Femur (tissue), 1 donor: ENCODE data around the gene DDX25.
"Not testable (repeated sequence)": the region's sequence is repeated elsewhere in the genome, so short reads cannot be mapped to it uniquely, and the experiment has no call there.

Source experiments
- DNase-seq: peaks from one replicate; pipeline ENCODE4 v3.0.0-alpha.2; 2017

DDX25 gene

GRCh38 chr11:125910226-125910849 is 6.0 kb downstream of the DDX25 start:
- DNase-seq = no peak

GRCh38 chr11:125914601-125915000 is 10.3 kb downstream of the DDX25 start:
- not testable (repeated sequence) for DNase-seq

DNA sequence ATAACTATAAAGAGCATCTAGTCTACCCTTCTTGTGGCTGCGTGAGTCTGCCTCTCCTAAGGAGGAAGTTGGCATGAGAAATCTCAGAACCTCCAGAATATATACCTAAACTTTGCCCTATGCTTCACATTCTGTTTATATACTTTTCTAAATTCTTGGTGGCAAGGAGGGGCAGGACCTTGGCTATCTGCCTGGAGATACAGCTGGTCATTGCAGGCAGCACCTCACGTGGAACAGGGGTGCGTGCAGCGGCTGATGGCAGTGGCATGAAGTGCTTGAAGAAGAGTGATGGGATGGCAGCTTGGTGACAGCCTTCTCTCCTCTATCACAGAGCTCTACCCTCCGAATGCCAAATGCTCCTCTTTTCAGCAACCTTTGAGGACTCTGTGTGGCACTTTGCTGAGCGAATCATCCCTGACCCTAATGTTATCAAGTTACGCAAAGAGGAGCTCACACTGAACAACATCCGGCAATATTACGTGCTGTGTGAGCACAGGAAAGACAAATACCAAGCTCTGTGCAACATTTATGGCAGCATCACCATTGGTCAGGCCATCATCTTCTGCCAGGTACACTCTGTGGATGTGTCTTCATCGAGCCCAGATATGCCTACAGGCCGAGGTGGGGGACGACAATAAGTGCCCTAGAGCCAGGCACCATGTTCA is 12.5 kb downstream of the DDX25 start:
- DNase-seq = no peak

DNA sequence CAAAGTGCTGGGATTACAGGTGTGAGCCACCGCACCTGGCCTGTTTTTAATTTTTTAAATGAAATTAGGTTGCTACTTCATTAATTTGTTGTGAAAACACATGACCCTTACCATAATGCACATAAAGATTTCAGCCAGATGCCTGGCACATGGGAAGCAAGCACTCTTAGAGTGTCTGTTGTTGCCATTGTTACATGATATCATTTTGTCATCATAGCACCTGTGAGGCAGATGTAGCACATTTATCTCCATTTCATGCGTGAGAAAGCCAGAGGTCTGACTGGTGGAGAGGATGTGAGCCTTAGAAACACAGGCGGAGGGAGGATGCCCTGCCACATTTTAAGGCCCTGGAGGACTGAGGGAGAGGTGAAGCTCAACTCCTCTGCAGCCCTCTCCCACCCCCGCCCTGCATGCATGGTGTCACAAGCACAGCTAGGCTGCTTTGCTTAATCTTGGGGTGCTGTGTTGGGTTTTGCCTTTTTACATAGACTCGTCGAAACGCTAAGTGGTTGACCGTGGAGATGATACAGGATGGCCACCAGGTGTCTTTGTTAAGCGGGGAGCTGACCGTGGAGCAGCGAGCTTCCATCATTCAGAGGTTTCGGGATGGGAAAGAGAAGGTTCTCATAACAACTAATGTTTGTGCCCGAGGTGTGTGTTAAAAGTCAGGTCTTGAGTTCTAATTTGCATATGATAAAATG is 14.0 kb downstream of the DDX25 start:
- DNase-seq = no peak

- no peak for DNase-seq
Observed at GRCh38 chr11:125921042-125921441, 16.7 kb downstream of the DDX25 start.

- no peak for DNase-seq
Observed at GRCh38 chr11:125922156-125922555, 17.8 kb downstream of the DDX25 start.

GRCh38 chr11:125923012-125923579 is 18.8 kb downstream of the DDX25 start:
- DNase-seq = peak; percentile 78

GRCh38 chr11:125923633-125924032 is 19.3 kb downstream of the DDX25 start:
- DNase-seq = no peak

DNA sequence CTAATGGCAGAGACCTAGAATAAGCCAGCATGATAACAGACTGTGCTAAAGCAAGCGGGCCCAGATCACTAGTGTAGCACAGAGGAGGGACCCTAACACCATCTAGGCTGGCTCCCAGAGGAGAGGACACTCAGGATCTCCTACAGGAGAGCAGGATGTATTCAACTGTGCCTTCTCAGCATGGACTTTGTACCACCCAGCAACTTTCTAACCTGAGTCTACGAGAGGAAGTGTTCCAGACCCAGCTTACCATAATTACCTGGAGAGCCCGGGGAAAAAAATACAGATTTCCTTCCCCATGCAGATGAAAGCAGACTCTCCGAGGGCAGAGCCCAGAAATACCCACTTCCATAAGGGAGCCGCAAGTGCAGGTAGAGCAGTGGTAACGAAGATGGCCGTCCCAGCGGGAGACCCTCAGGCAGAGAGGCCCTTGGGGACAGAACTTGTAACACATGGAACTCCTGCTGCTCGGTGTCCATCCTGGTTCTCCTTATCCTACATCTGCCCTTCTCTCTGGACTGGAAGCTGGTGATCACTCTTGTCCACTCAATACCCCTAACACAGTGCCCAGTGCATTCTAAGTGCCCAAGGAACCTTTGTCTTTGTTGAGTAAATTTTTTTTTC is 20.2 kb downstream of the DDX25 start:
- no peak for DNase-seq

- DNase-seq = no peak
Observed at GRCh38 chr11:125925247-125925740, 21.0 kb downstream of the DDX25 start.

DNA sequence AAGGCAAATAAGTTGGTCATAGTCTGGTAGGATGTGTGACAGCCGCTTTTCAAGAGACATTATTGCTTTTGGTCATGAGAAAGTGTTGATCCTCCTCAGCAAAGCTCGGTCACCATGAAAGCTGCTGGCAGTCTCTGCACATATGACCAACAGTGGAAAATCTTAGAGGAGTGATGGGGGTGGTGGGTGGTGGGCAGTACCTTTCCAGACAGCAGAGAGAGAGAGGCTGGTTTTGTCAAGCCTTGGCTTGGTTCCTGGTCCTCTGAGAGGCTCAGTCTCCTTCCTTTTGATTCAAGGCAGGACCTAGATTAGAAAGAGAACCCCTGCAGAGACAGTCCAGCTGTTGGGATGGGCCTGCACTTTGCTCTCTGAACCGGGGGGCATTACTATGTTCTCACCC is 21.5 kb downstream of the DDX25 start:
- DNase-seq = no peak

DNA sequence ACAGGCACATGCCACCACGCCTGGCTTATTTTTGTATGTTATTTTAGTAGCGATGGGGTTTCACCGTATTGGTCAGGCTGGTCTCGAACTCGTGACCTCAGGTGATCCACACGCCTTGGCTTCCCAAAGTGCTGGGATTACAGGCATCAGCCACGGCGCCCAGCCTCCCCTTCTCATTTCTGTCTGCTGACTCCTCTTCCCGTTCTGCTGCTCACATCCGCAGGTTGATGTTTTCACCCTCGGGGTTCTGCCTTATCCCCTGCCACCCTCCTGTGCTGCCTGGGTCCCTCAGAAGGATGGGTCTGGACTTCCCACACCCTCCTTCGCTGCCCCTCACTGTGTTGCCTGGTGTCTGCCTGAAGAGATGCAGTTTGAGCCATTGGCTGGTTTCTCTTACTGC is 22.4 kb downstream of the DDX25 start:
- DNase-seq = no peak

- DNase-seq = no peak
Observed at GRCh38 chr11:125929445-125930075, 25.3 kb downstream of the DDX25 start.

DNA sequence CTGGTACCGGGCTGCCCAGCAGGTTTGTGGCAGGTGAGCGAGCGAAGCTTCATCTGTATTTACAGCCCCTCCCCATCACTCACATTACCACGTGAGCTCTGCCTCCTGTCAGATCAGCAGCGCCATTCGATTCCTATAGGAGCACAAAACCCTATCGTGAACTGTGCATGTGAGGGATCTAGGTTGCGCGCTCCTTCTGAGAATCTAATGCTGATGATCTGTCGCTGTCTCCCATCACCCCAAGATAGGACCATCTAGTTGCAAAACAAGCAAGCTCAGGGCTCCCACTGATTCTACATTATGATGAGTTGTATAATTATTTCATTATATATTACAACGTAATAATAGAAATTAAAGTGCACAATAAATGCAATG is 25.8 kb downstream of the DDX25 start:
- DNase-seq = no peak

- DNase-seq = no peak
Observed at GRCh38 chr11:125931116-125931515, 26.8 kb downstream of the DDX25 start.

GRCh38 chr11:125931668-125932067 is 27.4 kb downstream of the DDX25 start:
- DNase-seq = peak; percentile 77

- no peak for DNase-seq
Observed at GRCh38 chr11:125932301-125932700, 28.0 kb downstream of the DDX25 start.

- no peak for DNase-seq
Observed at GRCh38 chr11:125933030-125933813, 28.9 kb downstream of the DDX25 start.

DNA sequence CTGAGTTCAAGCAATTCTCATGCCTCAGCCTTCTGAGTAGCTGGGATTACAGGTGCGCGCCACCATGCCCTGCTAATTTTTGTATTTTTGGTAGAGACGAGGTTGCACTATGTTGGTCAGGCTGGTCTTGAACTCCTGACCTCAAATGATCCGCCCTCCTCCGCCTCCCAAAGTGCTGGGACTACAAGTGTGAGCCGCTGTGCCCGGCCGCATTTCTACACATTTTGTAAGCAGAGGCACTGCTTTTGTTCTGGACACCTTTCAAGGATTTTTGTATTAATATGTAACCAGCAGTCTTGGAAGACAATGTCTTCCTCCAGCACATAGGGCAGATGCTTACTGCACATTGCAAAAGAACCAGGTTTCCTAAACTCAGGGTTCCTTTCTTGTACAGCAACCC is 30.2 kb downstream of the DDX25 start:
- DNase-seq = no peak

- no peak for DNase-seq
Observed at GRCh38 chr11:125935056-125935455, 30.7 kb downstream of the DDX25 start.

- peak; percentile 82 for DNase-seq
Observed at GRCh38 chr11:125935618-125936199, 31.4 kb downstream of the DDX25 start.

DNA sequence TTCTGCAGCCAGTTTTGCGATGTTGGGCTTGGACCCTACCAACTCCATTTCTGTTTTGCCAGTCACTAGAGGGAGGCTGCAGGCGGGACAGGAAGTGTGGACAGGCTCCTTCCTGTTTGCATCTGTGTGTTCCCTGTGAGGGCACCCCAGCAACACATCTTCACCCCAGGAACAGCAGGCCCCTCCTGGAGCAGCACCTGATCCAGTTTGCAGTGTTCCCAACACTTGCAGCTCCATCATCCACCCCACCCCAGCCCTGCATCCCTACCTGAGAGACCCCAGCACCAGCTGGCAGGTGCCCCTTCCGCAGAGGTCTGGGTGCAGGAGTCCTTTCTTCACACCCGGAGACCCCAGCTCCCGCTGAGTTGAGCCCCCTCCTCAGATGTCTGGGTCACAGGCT is 34.1 kb downstream of the DDX25 start:
- DNase-seq = no peak
